C4-2B (cell line): ENCODE results near the gene KCNQ1OT1.

Experiments
- H3K27ac ChIP-seq: fragments of 450-650 bp; 2 replicates; pipeline ENCODE4 v1.5.1; 2017
- CTCF ChIP-seq: fragments of 450-650 bp; conservative IDR thresholded peaks from 2 replicates; pipeline ENCODE4 v1.5.1; 2017; ENCODE audit warnings: mild to moderate bottlenecking
- ZFX ChIP-seq: fragments of 450-650 bp; IDR thresholded peaks from 2 replicates; pipeline ENCODE4 v1.6.1; 2017

The KCNQ1OT1 gene

GRCh38 chr11:2744166-2744565 is 44.4 kb upstream of the KCNQ1OT1 start:
- no peak overlapping the region for H3K27ac ChIP-seq
- no peak for TF ChIP-seq CTCF
- no peak for TF ChIP-seq ZFX

- TF ChIP-seq ZFX (no peak), CTCF (no peak)
- H3K27ac ChIP-seq = no peak overlapping the region
Measured at GRCh38 chr11:2743427-2744110, 43.8 kb upstream of the KCNQ1OT1 start.

GRCh38 chr11:2742611-2743426 is 43.0 kb upstream of the KCNQ1OT1 start:
- TF ChIP-seq ZFX (no peak), CTCF (no peak)
- H3K27ac ChIP-seq = no peak overlapping the region

GRCh38 chr11:2742201-2742600 is 42.4 kb upstream of the KCNQ1OT1 start:
- H3K27ac ChIP-seq = no peak overlapping the region
- TF ChIP-seq CTCF = no peak

- H3K27ac ChIP-seq = no peak overlapping the region
- no peak for TF ChIP-seq CTCF
- no peak for TF ChIP-seq ZFX
Measured at GRCh38 chr11:2741377-2742131, 41.8 kb upstream of the KCNQ1OT1 start.

GRCh38 chr11:2741006-2741376 is 41.2 kb upstream of the KCNQ1OT1 start:
- no peak overlapping the region for H3K27ac ChIP-seq
- no peak for TF ChIP-seq ZFX
- no peak for TF ChIP-seq CTCF
